GM06990 (cell line): ENCODE data around the gene CCNY.

ENCODE experiments used
- DNase-seq: peaks from one replicate; pipeline ENCODE4 v3.0.0-alpha.2; 2011; ENCODE audit not compliant: insufficient read length; ENCODE audit errors: extremely low read depth
- H3K27me3 ChIP-seq: replicated peaks from 2 replicates; pipeline ENCODE4 v1.6.0; 2011; ENCODE audit warnings: low read length; ENCODE audit not compliant: control insufficient read depth, insufficient read depth
- H3K36me3 ChIP-seq: 2 replicates; pipeline ENCODE4 v1.5.1; 2011; ENCODE audit warnings: low read length; ENCODE audit not compliant: control insufficient read depth, insufficient read depth
- H3K4me3 ChIP-seq: replicated peaks from 2 replicates; pipeline ENCODE4 v1.5.1; 2011; ENCODE audit warnings: low read depth, mild to moderate bottlenecking, control low read depth, low read length
- CTCF ChIP-seq: IDR thresholded peaks from 2 replicates; pipeline ENCODE4 v1.5.1; 2011; ENCODE audit warnings: low read length, control low read depth, mild to moderate bottlenecking, inconsistent platforms; ENCODE audit not compliant: insufficient read depth, poor library complexity, severe bottlenecking

CCNY gene

GRCh38 chr10:35464825-35465456 is 128.6 kb downstream of the CCNY start:
- TF ChIP-seq CTCF, result no peak
- no peak overlapping the region for H3K4me3 ChIP-seq
- no peaks in the 10 kb centered on the region; the same call in 1 of the 2 replicates for H3K36me3 ChIP-seq
- DNase-seq, result no peak
- H3K27me3 ChIP-seq, result no peaks in the 10 kb centered on the region

- Histone ChIP-seq H3K4me3 (no peak overlapping the region), H3K27me3 (no peaks in the 10 kb centered on the region), H3K36me3 (no peaks in the 10 kb centered on the region; the same call in 1 of the 2 replicates)
- TF ChIP-seq CTCF, result no peak
- DNase-seq, result no peak
Measured at GRCh38 chr10:35465673-35466072, 129.4 kb downstream of the CCNY start.

DNA sequence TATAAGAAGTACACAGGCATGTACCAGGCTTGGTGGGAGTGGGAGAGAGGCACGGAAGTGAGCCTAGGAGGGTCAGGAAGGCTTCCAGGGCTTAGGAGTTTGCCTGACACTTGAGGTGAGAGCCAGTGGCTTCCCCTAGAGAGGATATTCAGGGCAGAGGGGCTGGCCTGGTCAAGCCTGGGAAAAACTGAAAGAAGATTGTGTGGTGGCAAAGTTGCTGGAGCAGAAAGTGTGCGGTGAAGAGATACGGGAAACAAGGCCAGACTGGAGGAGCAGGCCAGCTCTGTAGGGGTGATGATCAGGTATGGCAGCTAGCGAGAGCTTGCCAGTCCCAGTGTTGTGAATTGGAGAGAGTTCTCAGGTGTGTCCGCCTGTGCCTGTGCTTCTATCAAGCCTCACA is 129.9 kb downstream of the CCNY start:
- H3K4me3 ChIP-seq, result no peak overlapping the region
- no peaks in the 10 kb centered on the region for H3K27me3 ChIP-seq
- no peaks in the 10 kb centered on the region; the same call in 1 of the 2 replicates for H3K36me3 ChIP-seq
- no peak for DNase-seq
- TF ChIP-seq CTCF, result no peak

DNA sequence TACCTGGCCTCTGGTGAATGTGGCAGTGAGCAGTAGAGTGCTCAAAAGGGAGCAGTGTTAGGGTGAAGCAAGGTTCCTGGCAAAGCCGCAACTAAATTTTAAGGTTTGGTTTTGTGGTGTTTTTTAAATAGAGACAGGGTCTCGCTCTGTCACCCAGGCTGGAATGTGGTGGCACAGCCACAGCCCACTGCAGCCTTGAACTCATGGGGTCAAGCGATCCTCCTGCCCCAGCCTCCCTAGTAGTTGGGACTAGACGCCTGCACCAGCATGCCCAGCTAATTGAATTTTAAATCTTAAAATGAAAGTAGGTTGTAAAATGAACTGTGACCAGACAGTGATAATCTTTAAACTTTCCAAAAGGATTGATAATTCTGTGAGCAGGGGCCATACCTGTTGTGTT is 130.4 kb downstream of the CCNY start:
- DNase-seq, result no peak
- no peaks in the 10 kb centered on the region; the same call in 1 of the 2 replicates for H3K36me3 ChIP-seq
- no peaks in the 10 kb centered on the region for H3K27me3 ChIP-seq
- no peak for TF ChIP-seq CTCF
- H3K4me3 ChIP-seq, result no peak overlapping the region

- no peak for DNase-seq
- no peaks in the 10 kb centered on the region; the same call in 1 of the 2 replicates for H3K36me3 ChIP-seq
- H3K4me3 ChIP-seq, result no peak overlapping the region
- no peak for TF ChIP-seq CTCF
- H3K27me3 ChIP-seq, result no peaks in the 10 kb centered on the region
Measured at GRCh38 chr10:35467186-35467585, 130.9 kb downstream of the CCNY start.
